SU-DHL-6 (cell line): ENCODE data around the gene ITGAV.

Source experiments
- H2AFZ ChIP-seq: fragments of 200-600 bp; sonication (generic); 2 replicates; pipeline ENCODE4 v1.6.1; 2014; ENCODE audit warnings: low read depth, mild to moderate bottlenecking, moderate library complexity, mixed read lengths, antibody characterized with exemption, low read length; ENCODE audit not compliant: severe bottlenecking
- H3F3A ChIP-seq: fragments of 200-600 bp; shearing (Covaris generic); 2 replicates; pipeline ENCODE4 v1.6.0; 2016; ENCODE audit warnings: antibody characterized with exemption, mild to moderate bottlenecking; ENCODE audit not compliant: insufficient read depth
- H3K27ac ChIP-seq: fragments of 200-600 bp; sonication (generic); 2 replicates; pipeline ENCODE4 v1.5.1; 2016; ENCODE audit warnings: low read depth, mild to moderate bottlenecking, low read length, moderate library complexity, mixed read lengths
- H3K27me3 ChIP-seq: fragments of 200-600 bp; sonication (generic), shearing (Covaris generic); 2 replicates; pipeline ENCODE4 v1.6.0; 2014; ENCODE audit warnings: mild to moderate bottlenecking, low read length
- H3K36me3 ChIP-seq: fragments of 200-600 bp; sonication (generic); 2 replicates; pipeline ENCODE4 v1.6.1; 2014; ENCODE audit warnings: mild to moderate bottlenecking, low read length, mixed read lengths
- H3K4me2 ChIP-seq: fragments of 300-600, 200-600 bp; shearing (Covaris generic), sonication (generic); 2 replicates; pipeline ENCODE4 v1.6.0; 2014; ENCODE audit warnings: low read length, low read depth, mild to moderate bottlenecking; ENCODE audit not compliant: poor library complexity, severe bottlenecking
- H3K4me3 ChIP-seq: fragments of 200-600 bp; sonication (generic); 2 replicates; pipeline ENCODE4 v1.5.1; 2014; ENCODE audit warnings: antibody characterized with exemption, low read length, mild to moderate bottlenecking, mixed read lengths; ENCODE audit not compliant: insufficient read depth, poor library complexity, severe bottlenecking
- H3K79me2 ChIP-seq: fragments of 200-600 bp; sonication (generic); 2 replicates; pipeline ENCODE4 v1.6.1; 2014; ENCODE audit warnings: mild to moderate bottlenecking, low read length, moderate library complexity; ENCODE audit not compliant: insufficient read depth
- H3K9ac ChIP-seq: fragments of 200-600 bp; sonication (generic); 2 replicates; pipeline ENCODE4 v1.7.0; 2014; ENCODE audit warnings: mild to moderate bottlenecking, low read length
- H3K9me2 ChIP-seq: fragments of 200-600 bp; sonication (generic); replicated peaks from 2 replicates; pipeline ENCODE4 v1.6.1; 2014; ENCODE audit warnings: low read length; ENCODE audit not compliant: insufficient read depth
- H3K9me3 ChIP-seq: fragments of 200-600 bp; sonication (generic); 2 replicates; pipeline ENCODE4 v1.6.1; 2014; ENCODE audit warnings: low read length, mixed read lengths; ENCODE audit not compliant: insufficient read depth
- H4K20me1 ChIP-seq: fragments of 200-600 bp; sonication (generic); 2 replicates; pipeline ENCODE4 v1.6.1; 2014; ENCODE audit warnings: low read depth, mild to moderate bottlenecking, antibody characterized with exemption, low read length, moderate library complexity, mixed read lengths
- EZH2phosphoT487 ChIP-seq: fragments of 200-600 bp; sonication (generic), shearing (Covaris generic); conservative IDR thresholded peaks from 2 replicates; pipeline ENCODE4 v1.6.1; 2018; ENCODE audit warnings: mild to moderate bottlenecking, antibody characterized with exemption, low read length, moderate library complexity, mixed read lengths
- TF ChIP-seq, protein P1 (sequence below): fragments of 200-600 bp; sonication (generic); IDR thresholded peaks from one replicate; pipeline ENCODE4 v1.5.1; 2017; ENCODE audit warnings: antibody characterized with exemption, mild to moderate bottlenecking, low read length, moderate library complexity; ENCODE audit not compliant: insufficient read depth, poor library complexity, severe bottlenecking

Gene ITGAV

DNA sequence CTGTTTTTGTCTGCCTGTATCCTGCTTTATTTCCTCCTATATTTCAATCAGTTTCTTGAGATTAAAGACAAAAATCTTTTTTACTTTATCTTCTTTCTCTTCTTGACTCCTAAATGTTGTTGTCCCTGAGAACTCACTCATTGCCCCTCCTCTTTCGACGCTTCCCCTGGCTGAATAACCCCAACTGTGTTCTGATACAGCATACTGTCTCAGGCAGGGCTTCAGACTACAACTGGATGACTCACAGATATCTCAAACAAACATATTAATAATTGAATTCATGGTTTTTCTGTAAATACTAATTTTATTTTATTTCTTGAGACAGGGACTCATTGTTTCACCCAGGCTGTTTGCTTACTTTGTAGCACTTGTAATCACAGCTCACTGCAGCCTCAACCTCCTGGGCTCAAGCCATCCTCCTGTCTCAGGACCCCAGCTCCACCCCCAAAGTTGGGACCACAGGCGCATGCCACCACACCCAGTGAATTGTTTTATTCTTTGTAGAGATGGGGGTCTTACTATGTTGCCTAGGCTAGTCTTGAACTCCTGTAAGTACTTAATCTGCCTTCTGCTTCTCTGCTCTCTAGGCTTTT, 9.4 kb downstream of the ITGAV start:
- H3F3A ChIP-seq, result no peaks in the 10 kb centered on the region
- no peak overlapping the region for H3K9ac ChIP-seq
- no peaks in the 10 kb centered on the region for H3K27me3 ChIP-seq
- TF ChIP-seq, protein P1, sequence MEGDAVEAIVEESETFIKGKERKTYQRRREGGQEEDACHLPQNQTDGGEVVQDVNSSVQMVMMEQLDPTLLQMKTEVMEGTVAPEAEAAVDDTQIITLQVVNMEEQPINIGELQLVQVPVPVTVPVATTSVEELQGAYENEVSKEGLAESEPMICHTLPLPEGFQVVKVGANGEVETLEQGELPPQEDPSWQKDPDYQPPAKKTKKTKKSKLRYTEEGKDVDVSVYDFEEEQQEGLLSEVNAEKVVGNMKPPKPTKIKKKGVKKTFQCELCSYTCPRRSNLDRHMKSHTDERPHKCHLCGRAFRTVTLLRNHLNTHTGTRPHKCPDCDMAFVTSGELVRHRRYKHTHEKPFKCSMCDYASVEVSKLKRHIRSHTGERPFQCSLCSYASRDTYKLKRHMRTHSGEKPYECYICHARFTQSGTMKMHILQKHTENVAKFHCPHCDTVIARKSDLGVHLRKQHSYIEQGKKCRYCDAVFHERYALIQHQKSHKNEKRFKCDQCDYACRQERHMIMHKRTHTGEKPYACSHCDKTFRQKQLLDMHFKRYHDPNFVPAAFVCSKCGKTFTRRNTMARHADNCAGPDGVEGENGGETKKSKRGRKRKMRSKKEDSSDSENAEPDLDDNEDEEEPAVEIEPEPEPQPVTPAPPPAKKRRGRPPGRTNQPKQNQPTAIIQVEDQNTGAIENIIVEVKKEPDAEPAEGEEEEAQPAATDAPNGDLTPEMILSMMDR, result no peak
- no peak for TF ChIP-seq EZH2phosphoT487
- no peaks in the 10 kb centered on the region for H3K9me3 ChIP-seq
- H3K79me2 ChIP-seq, result no peaks in the 10 kb centered on the region
- H2AFZ ChIP-seq, result no peak overlapping the region
- no peaks in the 10 kb centered on the region for H4K20me1 ChIP-seq
- H3K4me3 ChIP-seq, result no peak overlapping the region
- H3K36me3 ChIP-seq, result no peaks in the 10 kb centered on the region
- H3K9me2 ChIP-seq, result no peaks in the 10 kb centered on the region
- no peak overlapping the region for H3K27ac ChIP-seq
- H3K4me2 ChIP-seq, result no peak overlapping the region

DNA sequence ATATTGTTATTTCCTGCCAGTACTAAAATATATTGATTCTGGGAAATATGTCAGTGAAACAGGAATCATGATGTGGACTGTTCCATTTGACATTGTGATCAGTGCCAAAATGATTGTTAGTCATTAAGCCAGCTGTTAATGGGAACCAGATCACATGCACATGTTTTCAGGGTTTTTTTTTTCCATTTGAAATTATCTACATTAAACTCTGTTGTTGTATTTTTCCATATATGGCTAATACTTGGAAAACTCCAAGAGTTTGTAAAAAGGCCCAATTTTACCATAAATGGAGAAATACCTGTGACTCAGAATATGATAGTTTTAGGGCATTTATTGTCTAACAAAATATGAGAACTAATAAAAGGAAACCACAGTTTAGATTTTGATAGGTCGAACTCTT, 13.4 kb downstream of the ITGAV start:
- Histone ChIP-seq H2AFZ (no peak overlapping the region), H3K9me3 (no peaks in the 10 kb centered on the region), H3K4me3 (no peak overlapping the region), H3K27ac (no peak overlapping the region), H3K9me2 (no peaks in the 10 kb centered on the region), H3F3A (no peaks in the 10 kb centered on the region), H3K27me3 (no peaks in the 10 kb centered on the region), H3K36me3 (no peaks in the 10 kb centered on the region), H4K20me1 (no peaks in the 10 kb centered on the region), H3K79me2 (no peaks in the 10 kb centered on the region), H3K9ac (no peak overlapping the region), H3K4me2 (no peak overlapping the region)
- TF ChIP-seq EZH2phosphoT487, result no peak
- TF ChIP-seq, protein P1, result no peak

DNA sequence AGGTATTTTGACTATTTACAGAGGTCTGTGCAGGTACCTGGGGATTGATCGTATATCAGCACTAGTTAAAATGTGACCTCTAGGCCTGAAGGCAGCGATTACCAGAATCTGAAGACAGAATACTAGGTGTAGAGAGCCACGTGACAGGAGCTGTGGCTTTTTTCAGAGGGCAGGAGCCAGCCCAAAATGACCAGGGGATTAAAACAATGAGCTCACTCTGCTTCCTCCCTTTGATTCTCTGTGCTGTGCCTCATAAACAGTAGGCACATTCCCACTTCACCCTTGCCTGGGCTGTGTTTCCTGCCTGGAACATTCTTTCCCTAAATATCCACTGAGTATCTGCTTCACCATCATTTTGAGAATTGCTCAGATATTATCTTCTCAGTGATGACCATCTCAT, 15.2 kb downstream of the ITGAV start:
- H3K27ac ChIP-seq, result no peak overlapping the region
- TF ChIP-seq, protein P1, result no peak

More for the DNA sequence above, 15.2 kb downstream of the ITGAV start:
- Histone ChIP-seq H3K9me3 (no peaks in the 10 kb centered on the region), H3K27me3 (no peaks in the 10 kb centered on the region), H3K9ac (no peak overlapping the region), H3K36me3 (no peaks in the 10 kb centered on the region), H3K4me3 (no peak overlapping the region), H3F3A (no peaks in the 10 kb centered on the region), H4K20me1 (no peaks in the 10 kb centered on the region), H3K9me2 (no peaks in the 10 kb centered on the region), H3K4me2 (no peak overlapping the region), H2AFZ (no peak overlapping the region), H3K79me2 (no peaks in the 10 kb centered on the region)
